Mammary microvascular endothelial cell (primary cell): Measurements from ENCODE around the gene EFNB2. TPM values are rescaled to one million over a fixed set of nuclear protein-coding genes. Genes with fewer than 3 reads are reported as not detected.

Experiments
- total RNA-seq: library from RNA; depleted of rRNA; stranded (reverse); fragments of >200 nt; gene quantifications from 2 replicates; pipeline ENCODE4 v1.2.3, GENCODE V29; 2015

The EFNB2 gene, protein sequence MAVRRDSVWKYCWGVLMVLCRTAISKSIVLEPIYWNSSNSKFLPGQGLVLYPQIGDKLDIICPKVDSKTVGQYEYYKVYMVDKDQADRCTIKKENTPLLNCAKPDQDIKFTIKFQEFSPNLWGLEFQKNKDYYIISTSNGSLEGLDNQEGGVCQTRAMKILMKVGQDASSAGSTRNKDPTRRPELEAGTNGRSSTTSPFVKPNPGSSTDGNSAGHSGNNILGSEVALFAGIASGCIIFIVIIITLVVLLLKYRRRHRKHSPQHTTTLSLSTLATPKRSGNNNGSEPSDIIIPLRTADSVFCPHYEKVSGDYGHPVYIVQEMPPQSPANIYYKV
- total RNA-seq = 28.6 and 28.7 TPM in 2 replicates

GRCh38 chr13:106535552-106536243, at the start of gene EFNB2:
TSS of gene EFNB2 (minus strand) at chr13:106535662. CDS start at chr13:106534964, 698 bp downstream.

DNA sequence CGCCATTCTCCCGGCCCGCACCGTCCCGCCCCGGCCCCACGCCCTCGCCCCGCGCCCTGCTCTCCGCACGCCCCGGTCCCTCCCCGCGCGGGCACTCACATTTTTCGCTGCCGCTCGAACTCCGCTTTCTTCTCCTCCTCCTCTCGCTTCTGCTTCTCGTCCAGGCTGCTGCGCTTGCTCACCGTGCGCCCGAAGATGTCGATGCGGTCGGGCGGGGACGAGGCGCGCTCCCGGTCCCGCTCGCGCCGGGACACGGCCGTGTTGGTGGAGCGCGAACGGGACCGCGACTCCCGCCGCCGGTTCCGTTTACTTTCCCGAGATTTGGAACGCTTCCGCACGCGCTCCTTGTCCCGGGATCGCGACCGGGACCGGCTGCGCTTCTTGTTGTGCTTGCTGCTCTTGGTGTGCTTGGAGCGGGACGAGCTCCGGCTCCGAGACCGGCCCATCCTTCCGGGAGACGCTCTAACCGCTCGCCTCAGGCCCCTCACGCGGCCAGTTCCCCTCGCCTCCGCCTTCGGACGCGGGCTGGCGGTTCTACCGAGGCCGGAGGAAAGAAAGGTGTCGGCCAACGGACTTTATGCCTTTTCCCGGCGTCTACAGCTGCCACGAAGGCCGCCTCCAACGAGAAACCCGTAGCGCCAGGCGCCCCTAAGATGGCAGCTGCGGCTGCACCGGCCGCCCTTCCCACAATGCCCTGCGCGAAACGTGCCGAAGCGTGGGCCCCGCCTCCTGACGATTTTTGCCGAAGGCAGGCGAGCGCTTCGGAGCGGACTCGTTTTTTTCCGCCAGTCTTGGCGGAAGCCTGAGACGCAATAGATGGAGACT, 32.2 kb upstream of the EFNB2 start, which contains the start of gene ARGLU1:
ARGLU1 (minus strand) TSS at position 664 of the 825 bp plus-strand sequence; CDS start at position 446, 218 bp downstream.

Other genes starting within 250 kb of the EFNB2 start
- 25.8 and 29.5 TPM in 2 replicates for gene ARGLU1, start 32.5 kb upstream of the EFNB2 start, total RNA-seq